Heart left ventricle (tissue), 16 donors: ENCODE results near the gene FAM163B. TPM values are rescaled to one million over a fixed set of nuclear protein-coding genes. Genes with fewer than 3 reads are reported as not detected.

Source experiments
- ATAC-seq, 4 donors: fragments of 200-7000 bp; cut with Tn5 transposase; one replicate each; pipeline ENCODE4 v1.9.1; 2020 to 2022; ENCODE audit warnings: moderate library complexity in 4 of 4, mild to moderate bottlenecking in 3 of 4, moderate number of reproducible peaks in 1 of 4
- DNase-seq, 5 donors: peaks; one replicate each; pipeline ENCODE4 v3.0.0-alpha.2; 2020
- H3K27ac ChIP-seq, 12 donors: fragments of 200-600 bp; sonication (generic) in 4 of 12; one replicate each; pipeline versions ENCODE4 v1.5.0 to v1.8.0; 2016 to 2022; ENCODE audit warnings: mild to moderate bottlenecking in 2 of 12
- H3K27me3 ChIP-seq, 9 donors: fragments of 200-600 bp; sonication (generic) in 2 of 9; one replicate each; pipeline versions ENCODE4 v1.5.1 to v1.8.0; 2016 to 2022; ENCODE audit warnings: mild to moderate bottlenecking in 3 of 9
- H3K36me3 ChIP-seq, 9 donors: fragments of 200-600 bp; sonication (generic) in 2 of 9; one replicate each; pipeline versions ENCODE4 v1.5.0 to v1.8.0; 2018 to 2022; ENCODE audit warnings: mild to moderate bottlenecking in 2 of 9
- H3K4me1 ChIP-seq, 12 donors: fragments of 200-600 bp; sonication (generic) in 4 of 12; one replicate each; pipeline versions ENCODE4 v1.5.0 to v1.8.0; 2016 to 2022; ENCODE audit warnings: mild to moderate bottlenecking in 3 of 12
- H3K4me3 ChIP-seq, 12 donors: fragments of 200-600 bp; sonication (generic) in 4 of 12; one replicate each; pipeline versions ENCODE4 v1.5.0 to v1.8.0; 2017 to 2022; ENCODE audit warnings: mild to moderate bottlenecking in 9 of 12, moderate library complexity in 4 of 12
- H3K9me3 ChIP-seq, 12 donors: fragments of 200-600 bp; sonication (generic) in 4 of 12; one replicate each; pipeline versions ENCODE4 v1.5.0 to v1.8.0; 2016 to 2022; ENCODE audit warnings: mild to moderate bottlenecking in 1 of 12
- POLR2A ChIP-seq, 2 donors: fragments of 450-650 bp; IDR thresholded peaks; one replicate each; pipeline ENCODE4 v1.6.1; 2017; ENCODE audit warnings: antibody characterized with exemption in 2 of 2, mild to moderate bottlenecking in 2 of 2, moderate library complexity in 2 of 2
- WGBS, 4 donors: extraction: QIAGEN DNeasy Blood & Tissue Kit in 2 of 4; methylation state at CpG; one replicate each; pipeline versions ENCODE4 v1.1.5 to v1.1.7; 2013 to 2018; 5-methylcytosine and 5-hydroxymethylcytosine counted together
- intact Hi-C, 10 donors: fragments of 100-400 bp; cut with DNase I; formaldehyde crosslinking; loops; one replicate each; pipeline versions ENCODE4 v1.11.1 to v1.14.2; 2022
- polyA plus RNA-seq, 2 donors: library from polyadenylated mRNA; stranded (reverse); fragments of 200-250 nt; gene quantifications; one replicate each; pipeline ENCODE4 v1.2.3, GENCODE V29; 2013
- total RNA-seq, 9 donors: library from RNA; depleted of rRNA in 2 of 9; stranded (reverse); fragments of >200 nt in 2 of 9; fragmentation: NEBNext Ultra II Directional in 3 of 9; extraction: Animal tissue kit (Norgen Biotek cat#: 25700) in 3 of 9; gene quantifications; one replicate each; pipeline versions ENCODE4 v1.1.0 to v1.2.4, GENCODE V29; 2016 to 2023
- TF ChIP-seq, protein P1 (sequence below), 12 donors: fragments of 200-600 bp; sonication (generic) in 4 of 12; IDR thresholded peaks; one replicate each; pipeline versions ENCODE4 v1.5.0 to v1.8.0; 2018 to 2022; ENCODE audit warnings: antibody characterized with exemption in 12 of 12, mild to moderate bottlenecking in 5 of 12
- donor health status: ischemic (EF 13 %, LVEDD 7.1; RV severe dilation, severe dysfunction).
- donor health status: healthy with polysubstance abuse.
- donor health status: DM: no; HTN: yes; CAD: no.
- donor health status: DM: no; HTN: no; CAD: no.
- donor health status: ischemic (EF 25% LVEDD 6.9; RV normal size, moderate dysfunction).
- donor health status: ischemic (EF 25% LVEDD 5.7; RV mildly dilated, moderate dysfunction).
- donor health status: healthy.
- donor health status: DM: yes; HTN: yes; CAD: no.
- donor health status: ischemic (EF 35%, LVEDD 5.7; RV mildly dilated, moderate dysfunction).
- donor health status: nonischemic (EF 11% LVEDD 7.7; RV severe dilation, severe dysfunction).
- donor health status: DM: yes; HTN: yes; CAD: no.
- donor health status: PGD.
- donor health status: ischemic (EF 29% LVEDD 5.4; RV normal size, mild dysfunction).
- donor health status: nonischemic (EF 23%, LVEDD 6.1; RV moderate dilation, normal function).

FAM163B gene
- total and polyA plus RNA-seq, 11 donors, result 0.08 TPM; not detected in 10

DNA sequence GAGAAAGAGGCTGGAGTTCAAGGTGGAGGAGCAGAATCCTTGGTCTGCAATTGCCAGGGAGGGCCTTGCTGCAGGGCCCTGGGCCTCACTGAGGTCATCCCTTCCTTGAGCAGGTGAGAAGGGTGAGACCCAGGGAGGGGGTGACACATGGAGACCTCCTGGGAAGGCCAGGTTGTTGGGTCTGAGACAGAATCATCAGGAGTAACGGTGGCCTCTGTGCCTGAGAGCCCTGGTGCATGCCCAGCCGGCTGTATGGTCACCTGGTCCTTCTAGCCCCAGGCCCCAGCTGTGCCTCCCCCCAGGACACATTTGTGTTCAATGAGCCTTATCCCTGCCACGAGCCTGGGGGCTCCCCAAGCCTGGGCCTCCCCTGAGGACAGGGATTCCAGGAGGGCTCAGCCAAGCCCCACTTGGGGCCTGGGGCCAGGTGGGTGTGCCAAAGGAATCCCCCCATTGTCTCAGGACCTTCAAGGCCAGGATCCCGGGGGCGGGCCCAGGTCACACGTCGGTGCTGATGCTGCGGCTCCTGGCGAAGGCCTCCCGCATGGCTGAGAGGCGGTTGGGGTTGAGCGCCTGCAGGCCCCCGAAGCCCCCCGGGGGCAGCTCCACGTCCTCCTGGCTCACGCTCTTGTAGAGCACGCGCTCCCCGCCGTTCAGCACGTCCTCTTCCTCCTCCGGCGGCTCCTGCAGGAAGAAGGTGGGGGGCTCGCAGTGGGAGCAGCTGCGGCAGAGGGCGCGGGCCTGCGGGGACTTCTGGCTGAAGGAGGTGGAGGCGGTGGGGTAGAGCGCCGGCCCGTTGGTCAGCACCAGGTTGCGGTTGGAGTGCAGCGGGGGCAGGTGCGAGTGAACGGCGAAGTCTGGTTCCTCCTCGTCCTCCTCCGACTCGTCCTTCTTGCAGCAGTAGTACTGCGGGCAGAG, 30.4 kb downstream of the FAM163B start:
- DNase-seq (peak in 1 of 5 donors; percentile 55), ATAC-seq (no peak)
- Histone ChIP-seq H3K27me3 (peaks cover 0 to 11% (median 0%) of the 10 kb centered on the region in 9 donors), H3K27ac (no peak overlapping the region), H3K36me3 (no peaks in the 10 kb centered on the region), H3K4me1 (peaks cover 0 to 45% (median 12%) of the 10 kb centered on the region in 12 donors), H3K4me3 (no peak overlapping the region), H3K9me3 (no peaks in the 10 kb centered on the region)
- intact Hi-C loops, result loop anchor here in 1 of 10 donors (5.0 kb wide), 1 partner anchor 36 kb away; no protein-coding TSS in a partner anchor
- TF ChIP-seq, protein P1, sequence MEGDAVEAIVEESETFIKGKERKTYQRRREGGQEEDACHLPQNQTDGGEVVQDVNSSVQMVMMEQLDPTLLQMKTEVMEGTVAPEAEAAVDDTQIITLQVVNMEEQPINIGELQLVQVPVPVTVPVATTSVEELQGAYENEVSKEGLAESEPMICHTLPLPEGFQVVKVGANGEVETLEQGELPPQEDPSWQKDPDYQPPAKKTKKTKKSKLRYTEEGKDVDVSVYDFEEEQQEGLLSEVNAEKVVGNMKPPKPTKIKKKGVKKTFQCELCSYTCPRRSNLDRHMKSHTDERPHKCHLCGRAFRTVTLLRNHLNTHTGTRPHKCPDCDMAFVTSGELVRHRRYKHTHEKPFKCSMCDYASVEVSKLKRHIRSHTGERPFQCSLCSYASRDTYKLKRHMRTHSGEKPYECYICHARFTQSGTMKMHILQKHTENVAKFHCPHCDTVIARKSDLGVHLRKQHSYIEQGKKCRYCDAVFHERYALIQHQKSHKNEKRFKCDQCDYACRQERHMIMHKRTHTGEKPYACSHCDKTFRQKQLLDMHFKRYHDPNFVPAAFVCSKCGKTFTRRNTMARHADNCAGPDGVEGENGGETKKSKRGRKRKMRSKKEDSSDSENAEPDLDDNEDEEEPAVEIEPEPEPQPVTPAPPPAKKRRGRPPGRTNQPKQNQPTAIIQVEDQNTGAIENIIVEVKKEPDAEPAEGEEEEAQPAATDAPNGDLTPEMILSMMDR (IDR thresholded peaks at IDR 0.05), result no peak
- no peak for TF ChIP-seq POLR2A (IDR thresholded peaks at IDR 0.05)
- WGBS, 4 donors, result 54 to 70% (median 61%) methylated on average over 34 to 41 of the region's 41 CpGs

DNA sequence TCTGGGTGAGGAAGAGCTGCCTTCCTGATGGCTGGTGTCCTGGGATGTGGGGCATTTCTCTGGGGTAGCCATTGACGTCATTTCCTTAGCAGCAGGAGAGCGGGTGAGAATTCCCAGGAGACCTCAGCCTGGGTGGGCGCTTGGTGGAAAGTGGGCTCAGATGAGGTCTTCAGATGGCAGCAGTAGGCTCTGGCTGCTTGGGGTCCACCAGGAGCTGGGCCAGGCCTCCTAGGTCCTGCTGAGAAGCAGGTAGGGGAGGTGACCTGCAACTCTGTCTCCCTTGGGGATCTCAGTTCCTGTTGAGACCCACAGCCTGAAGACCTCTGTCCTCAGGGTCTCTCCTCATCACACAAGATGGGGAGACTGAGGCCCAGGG, 31.5 kb downstream of the FAM163B start:
- WGBS, 4 donors, result 62 to 87% (median 77%) methylated on average over 3 of the region's 3 CpGs
- Histone ChIP-seq H3K9me3 (no peaks in the 10 kb centered on the region), H3K36me3 (no peaks in the 10 kb centered on the region), H3K27me3 (peaks cover 0 to 11% (median 0%) of the 10 kb centered on the region in 9 donors), H3K4me1 (peaks cover 0 to 44% (median 11%) of the 10 kb centered on the region in 12 donors), H3K4me3 (no peak overlapping the region), H3K27ac (peak overlapping the region in 1 of 12 donors; percentile 42)
- TF ChIP-seq, protein P1 (IDR thresholded peaks at IDR 0.05), result no peak
- TF ChIP-seq POLR2A (IDR thresholded peaks at IDR 0.05), result no peak
- ATAC-seq (no peak), DNase-seq (peak in 1 of 5 donors; percentile 20)
- intact Hi-C loops, result loop anchor here in 1 of 10 donors (5.0 kb wide), 1 partner anchor 35 kb away; no protein-coding TSS in a partner anchor

DNA sequence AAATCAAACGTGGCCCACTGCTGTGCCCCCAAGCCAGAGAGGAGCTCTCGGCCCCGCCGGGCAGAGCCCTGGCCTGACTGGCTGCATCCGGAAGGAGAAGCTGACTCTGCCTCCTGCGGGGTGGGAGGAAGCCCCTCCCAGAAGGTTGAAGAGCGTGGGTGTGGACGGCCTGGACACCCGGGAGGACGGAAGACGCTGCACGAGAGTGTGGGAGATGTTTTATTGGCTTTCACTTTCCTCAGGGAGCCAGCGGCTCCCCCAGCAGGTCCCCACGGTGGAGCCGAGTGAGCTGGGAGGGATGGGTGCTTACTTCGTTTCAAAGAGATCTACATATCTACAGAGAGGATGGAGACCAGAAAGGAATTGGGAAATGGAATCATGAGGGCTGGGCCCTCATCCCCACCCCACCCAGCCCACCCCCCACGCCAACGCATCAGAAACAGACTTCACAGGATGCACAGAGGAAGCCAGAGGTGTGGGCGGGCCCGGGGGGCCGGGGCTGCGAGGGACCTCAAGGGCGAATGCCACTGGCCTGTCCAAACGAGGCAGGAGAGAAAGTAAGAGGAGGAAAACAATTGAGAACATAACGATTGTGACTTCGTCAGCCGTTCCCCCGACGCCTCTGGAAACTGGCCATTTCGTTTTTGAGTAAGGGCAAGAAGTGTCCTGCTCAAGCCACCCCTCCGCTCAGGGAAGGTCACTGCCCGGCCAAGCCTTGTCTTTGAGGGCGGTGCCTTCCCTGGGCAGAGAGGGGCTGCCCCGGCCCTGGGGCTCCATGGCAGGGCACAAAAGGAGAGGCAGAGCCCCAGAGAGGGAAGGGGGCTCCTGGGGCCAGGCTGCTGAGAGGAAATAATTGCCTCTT, 32.1 kb downstream of the FAM163B start:
- TF ChIP-seq, protein P1 (IDR thresholded peaks at IDR 0.05), result no peak
- no peak for TF ChIP-seq POLR2A (IDR thresholded peaks at IDR 0.05)
- 36 to 51% (median 46%) methylated on average over 30 to 34 of the region's 34 CpGs for WGBS, 4 donors
- Histone ChIP-seq H3K27me3 (peaks cover 0 to 11% (median 0%) of the 10 kb centered on the region in 9 donors), H3K9me3 (no peaks in the 10 kb centered on the region), H3K36me3 (no peaks in the 10 kb centered on the region), H3K4me3 (peak overlapping the region in 8 of 12 donors; percentile 1 to 30 (median 14)), H3K4me1 (peaks cover 0 to 44% (median 14%) of the 10 kb centered on the region in 12 donors), H3K27ac (peak overlapping the region in 3 of 12 donors; percentile 9 to 42 (median 27))
- peak in 2 of 4 donors; percentile 31 to 39 for ATAC-seq
- DNase-seq, result peak in 1 of 5 donors; percentile 54
- intact Hi-C loops, result loop anchor here in 1 of 10 donors (5.0 kb wide), 1 partner anchor 35 kb away; no protein-coding TSS in a partner anchor
